OCI-LY1 (cell line): ENCODE measurements around the gene MYH13.
"Not testable (repeated sequence)": the region's sequence is repeated elsewhere in the genome, so short reads cannot be mapped to it uniquely, and the experiment has no call there.

Experiments
- H2AFZ ChIP-seq: fragments of 200-600 bp; sonication (generic), shearing (Covaris generic); 2 replicates; pipeline ENCODE4 v1.6.0; 2014; ENCODE audit warnings: antibody characterized with exemption, mild to moderate bottlenecking, low read length
- H3F3A ChIP-seq: fragments of 200-600 bp; sonication (generic), shearing (Covaris generic); 2 replicates; pipeline ENCODE4 v1.6.0; 2014; ENCODE audit warnings: mild to moderate bottlenecking, antibody characterized with exemption, low read length, moderate library complexity; ENCODE audit not compliant: insufficient read depth
- H3K27ac ChIP-seq: fragments of 200-600 bp; sonication (generic); 2 replicates; pipeline ENCODE4 v1.5.1; 2014; ENCODE audit warnings: low read length, mixed run types, mild to moderate bottlenecking, low read depth; ENCODE audit not compliant: poor library complexity, severe bottlenecking
- H3K27me3 ChIP-seq: fragments of 200-600 bp; sonication (generic); 2 replicates; pipeline ENCODE4 v1.6.0; 2014; ENCODE audit warnings: antibody characterized with exemption, mild to moderate bottlenecking, low read length, moderate library complexity; ENCODE audit not compliant: insufficient read depth
- H3K36me3 ChIP-seq: fragments of 200-600 bp; sonication (generic); 2 replicates; pipeline ENCODE4 v1.6.1; 2014; ENCODE audit warnings: mild to moderate bottlenecking, antibody characterized with exemption, low read length, moderate library complexity, mixed read lengths; ENCODE audit not compliant: insufficient read depth
- H3K4me1 ChIP-seq: fragments of 200-600 bp; sonication (generic); 2 replicates; pipeline ENCODE4 v1.5.1; 2014; ENCODE audit warnings: mild to moderate bottlenecking, low read length, moderate library complexity; ENCODE audit not compliant: insufficient read depth, severe bottlenecking
- H3K4me2 ChIP-seq: fragments of 200-600 bp; sonication (generic), shearing (Covaris generic); 2 replicates; pipeline ENCODE4 v1.6.1; 2014; ENCODE audit warnings: low read length
- H3K4me3 ChIP-seq: fragments of 200-600 bp; sonication (generic); 2 replicates; pipeline ENCODE4 v1.5.1; 2014; ENCODE audit warnings: low read length, low read depth, mild to moderate bottlenecking, mixed read lengths; ENCODE audit not compliant: poor library complexity, severe bottlenecking
- H3K79me2 ChIP-seq: fragments of 200-600 bp; shearing (Covaris generic); 2 replicates; pipeline ENCODE4 v1.6.1; 2016; ENCODE audit warnings: mixed run types, low read length, mixed read lengths; ENCODE audit not compliant: insufficient read depth
- H3K9ac ChIP-seq: fragments of 200-600 bp; sonication (generic), shearing (Covaris generic); 2 replicates; pipeline ENCODE4 v1.6.1; 2014; ENCODE audit warnings: mild to moderate bottlenecking, low read length, mixed read lengths
- H3K9me2 ChIP-seq: fragments of 200-600 bp; sonication (generic), shearing (Covaris generic); 2 replicates; pipeline ENCODE4 v1.6.1; 2014; ENCODE audit warnings: low read depth, mild to moderate bottlenecking, low read length, mixed read lengths
- H3K9me3 ChIP-seq: fragments of 200-600 bp; shearing (Covaris generic); 2 replicates; pipeline ENCODE4 v1.6.1; 2014; ENCODE audit warnings: low read length, mixed read lengths
- H4K20me1 ChIP-seq: fragments of 200-600 bp; sonication (generic), shearing (Covaris generic); 2 replicates; pipeline ENCODE4 v1.6.0; 2016; ENCODE audit warnings: mild to moderate bottlenecking, low read length; ENCODE audit not compliant: insufficient read depth
- EZH2 ChIP-seq: fragments of 200-600 bp; sonication (generic), shearing (Covaris generic); IDR thresholded peaks from 2 replicates; pipeline ENCODE4 v1.8.0; 2017; ENCODE audit warnings: borderline replicate concordance, mixed run types, mild to moderate bottlenecking, antibody characterized with exemption, low read length, moderate library complexity, mixed read lengths
- TF ChIP-seq, protein P1 (sequence below): fragments of 200-600 bp; sonication (generic), shearing (Covaris generic); IDR thresholded peaks from 2 replicates; pipeline ENCODE4 v1.5.1; 2017; ENCODE audit warnings: mild to moderate bottlenecking, antibody characterized with exemption, low read length, moderate library complexity, mixed read lengths

MYH13 gene

DNA sequence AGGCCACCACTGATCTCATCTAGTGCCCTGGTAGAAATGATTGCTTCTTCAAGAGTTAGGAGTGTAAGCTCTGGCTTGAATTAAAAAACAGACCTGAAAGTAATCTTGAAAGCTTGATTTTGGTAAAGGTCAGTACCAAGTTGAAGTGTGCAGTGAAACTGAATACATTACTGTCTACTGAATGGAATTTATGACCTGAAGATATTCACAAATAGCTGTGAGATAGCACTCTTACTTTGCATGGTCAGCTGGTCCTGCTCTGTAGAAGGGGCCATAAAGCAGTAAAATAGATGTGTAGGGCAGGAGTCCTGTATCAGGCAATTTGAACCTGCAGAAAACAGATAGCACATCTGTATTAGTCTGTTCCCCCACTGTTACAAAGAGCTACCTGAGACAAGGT is 78.6 kb downstream of the MYH13 start:
- Histone ChIP-seq H3K9me3 (no peaks in the 10 kb centered on the region), H3K27me3 (no peaks in the 10 kb centered on the region), H3K36me3 (no peaks in the 10 kb centered on the region), H3F3A (no peaks in the 10 kb centered on the region), H3K9ac (no peak overlapping the region), H3K27ac (no peak overlapping the region), H3K4me2 (no peak overlapping the region), H3K79me2 (no peaks in the 10 kb centered on the region), H4K20me1 (no peaks in the 10 kb centered on the region), H3K9me2 (no peaks in the 10 kb centered on the region), H2AFZ (no peak overlapping the region), H3K4me3 (no peak overlapping the region), H3K4me1 (no peaks in the 10 kb centered on the region)
- TF ChIP-seq, protein P1, sequence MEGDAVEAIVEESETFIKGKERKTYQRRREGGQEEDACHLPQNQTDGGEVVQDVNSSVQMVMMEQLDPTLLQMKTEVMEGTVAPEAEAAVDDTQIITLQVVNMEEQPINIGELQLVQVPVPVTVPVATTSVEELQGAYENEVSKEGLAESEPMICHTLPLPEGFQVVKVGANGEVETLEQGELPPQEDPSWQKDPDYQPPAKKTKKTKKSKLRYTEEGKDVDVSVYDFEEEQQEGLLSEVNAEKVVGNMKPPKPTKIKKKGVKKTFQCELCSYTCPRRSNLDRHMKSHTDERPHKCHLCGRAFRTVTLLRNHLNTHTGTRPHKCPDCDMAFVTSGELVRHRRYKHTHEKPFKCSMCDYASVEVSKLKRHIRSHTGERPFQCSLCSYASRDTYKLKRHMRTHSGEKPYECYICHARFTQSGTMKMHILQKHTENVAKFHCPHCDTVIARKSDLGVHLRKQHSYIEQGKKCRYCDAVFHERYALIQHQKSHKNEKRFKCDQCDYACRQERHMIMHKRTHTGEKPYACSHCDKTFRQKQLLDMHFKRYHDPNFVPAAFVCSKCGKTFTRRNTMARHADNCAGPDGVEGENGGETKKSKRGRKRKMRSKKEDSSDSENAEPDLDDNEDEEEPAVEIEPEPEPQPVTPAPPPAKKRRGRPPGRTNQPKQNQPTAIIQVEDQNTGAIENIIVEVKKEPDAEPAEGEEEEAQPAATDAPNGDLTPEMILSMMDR = no peak
- TF ChIP-seq EZH2 = no peak

- Histone ChIP-seq H3K9ac (no peak overlapping the region), H3F3A (no peaks in the 10 kb centered on the region), H3K27me3 (no peaks in the 10 kb centered on the region), H4K20me1 (no peaks in the 10 kb centered on the region), H3K27ac (no peak overlapping the region), H3K9me2 (no peaks in the 10 kb centered on the region), H3K36me3 (no peaks in the 10 kb centered on the region), H3K9me3 (no peaks in the 10 kb centered on the region), H3K79me2 (no peaks in the 10 kb centered on the region), H2AFZ (no peak overlapping the region), H3K4me2 (no peak overlapping the region), H3K4me1 (no peaks in the 10 kb centered on the region), H3K4me3 (no peak overlapping the region)
- TF ChIP-seq, protein P1 = no peak
- no peak for TF ChIP-seq EZH2
Measured at GRCh38 chr17:10292057-10292937, 80.5 kb downstream of the MYH13 start.

- H3K4me2 ChIP-seq, H3K79me2 ChIP-seq, H3K36me3 ChIP-seq, H3K27me3 ChIP-seq, H3K9me2 ChIP-seq, H3F3A ChIP-seq, H3K9me3 ChIP-seq, H2AFZ ChIP-seq, H4K20me1 ChIP-seq, H3K4me1 ChIP-seq, H3K27ac ChIP-seq, H3K4me3 ChIP-seq, H3K9ac ChIP-seq: not testable (repeated sequence)
Measured at GRCh38 chr17:10291576-10291975, 81.2 kb downstream of the MYH13 start.

DNA sequence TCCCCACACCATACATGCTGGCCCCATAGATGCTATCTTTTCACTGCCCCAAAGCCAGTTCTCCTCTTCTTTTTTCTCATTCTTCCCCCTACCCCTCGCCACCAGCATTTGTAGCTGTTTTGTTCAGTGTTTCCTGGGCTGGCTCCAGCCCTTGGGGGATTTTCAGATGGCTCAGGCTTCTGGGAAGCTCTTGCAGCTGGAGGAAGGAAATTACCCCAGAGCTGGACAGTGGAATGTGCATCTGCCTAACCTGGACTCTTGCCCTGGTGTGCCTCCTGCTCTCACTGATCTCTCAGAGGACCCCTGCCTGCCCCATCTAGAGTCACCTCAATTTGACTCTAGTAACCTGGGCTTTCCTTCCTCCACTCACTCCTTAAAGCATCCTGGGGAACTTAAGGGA is 82.8 kb downstream of the MYH13 start:
- Histone ChIP-seq H3K9me3 (no peaks in the 10 kb centered on the region), H3K4me1 (no peaks in the 10 kb centered on the region), H3K4me3 (no peak overlapping the region), H3K9ac (no peak overlapping the region), H3K36me3 (no peaks in the 10 kb centered on the region), H2AFZ (no peak overlapping the region), H3K79me2 (no peaks in the 10 kb centered on the region), H3F3A (no peaks in the 10 kb centered on the region), H3K9me2 (no peaks in the 10 kb centered on the region), H4K20me1 (no peaks in the 10 kb centered on the region), H3K4me2 (no peak overlapping the region), H3K27me3 (no peaks in the 10 kb centered on the region), H3K27ac (no peak overlapping the region)
- no peak for TF ChIP-seq EZH2
- TF ChIP-seq, protein P1 = no peak
